Parathyroid adenoma (tissue), 2 donors: ENCODE data around the gene SMIM36.

ENCODE experiments used
- H2AFZ ChIP-seq: fragments of 300-600 bp; sonication (generic); one replicate; pipeline ENCODE4 v1.7.0; 2017; ENCODE audit warnings: antibody characterized with exemption, mild to moderate bottlenecking
- H3K27ac ChIP-seq: fragments of 300-600 bp; sonication (generic); one replicate; pipeline ENCODE4 v1.7.0; 2017
- H3K27me3 ChIP-seq: fragments of 300-600 bp; sonication (generic); one replicate; pipeline ENCODE4 v1.7.0; 2017; ENCODE audit warnings: low read length; ENCODE audit not compliant: control insufficient read depth, insufficient read depth
- H3K36me3 ChIP-seq: fragments of 300-600 bp; sonication (generic); one replicate; pipeline ENCODE4 v1.7.0; 2017; ENCODE audit warnings: low read length; ENCODE audit not compliant: control insufficient read depth, insufficient read depth
- H3K4me1 ChIP-seq: fragments of 300-600 bp; sonication (generic); one replicate; pipeline ENCODE4 v1.7.0; 2017; ENCODE audit warnings: control low read depth
- H3K4me2 ChIP-seq: fragments of 300-600 bp; sonication (generic); one replicate; pipeline ENCODE4 v1.7.0; 2017; ENCODE audit warnings: low read length
- H3K4me3 ChIP-seq: fragments of 300-600 bp; sonication (generic); one replicate; pipeline ENCODE4 v1.7.0; 2017; ENCODE audit warnings: low read depth, low read length
- H3K79me2 ChIP-seq: fragments of 300-600 bp; sonication (generic); one replicate; pipeline ENCODE4 v1.7.0; 2017; ENCODE audit warnings: control low read depth
- H3K9ac ChIP-seq: fragments of 300-600 bp; sonication (generic); one replicate; pipeline ENCODE4 v1.7.0; 2017; ENCODE audit warnings: mild to moderate bottlenecking
- H3K9me3 ChIP-seq: fragments of 300-600 bp; sonication (generic); one replicate; pipeline ENCODE4 v1.7.0; 2017; ENCODE audit warnings: low read length; ENCODE audit not compliant: control insufficient read depth
- TF ChIP-seq, protein P1 (sequence below): fragments of 300-600 bp; sonication (generic); IDR thresholded peaks from one replicate; pipeline ENCODE4 v1.7.0; 2017; ENCODE audit warnings: antibody characterized with exemption, mild to moderate bottlenecking
- donor health status: primary hyperparathyroidism.

SMIM36 gene

DNA sequence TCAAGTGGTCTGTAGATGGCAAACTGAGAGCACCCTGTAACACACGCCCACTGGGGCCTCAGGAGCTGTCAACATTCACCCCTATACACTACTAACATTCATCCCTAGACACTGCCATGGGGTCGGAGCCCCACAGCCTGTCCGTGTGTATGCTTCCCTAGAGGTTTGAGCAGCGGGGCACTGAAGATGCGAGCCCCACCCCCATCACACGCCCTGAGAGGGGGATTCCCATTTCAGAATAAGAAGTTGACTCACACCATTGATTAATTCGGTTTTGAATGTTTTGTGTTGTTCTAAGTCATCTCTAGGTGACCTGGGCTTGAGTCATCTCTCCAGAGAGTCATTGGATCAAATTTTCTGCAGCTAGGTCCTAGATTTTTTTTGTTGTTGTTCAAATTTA is 52.3 kb downstream of the SMIM36 start:
- H2AFZ ChIP-seq: no peak overlapping the region
- H3K9me3 ChIP-seq: no peaks in the 10 kb centered on the region
- no peak overlapping the region for H3K27ac ChIP-seq
- TF ChIP-seq, protein P1, sequence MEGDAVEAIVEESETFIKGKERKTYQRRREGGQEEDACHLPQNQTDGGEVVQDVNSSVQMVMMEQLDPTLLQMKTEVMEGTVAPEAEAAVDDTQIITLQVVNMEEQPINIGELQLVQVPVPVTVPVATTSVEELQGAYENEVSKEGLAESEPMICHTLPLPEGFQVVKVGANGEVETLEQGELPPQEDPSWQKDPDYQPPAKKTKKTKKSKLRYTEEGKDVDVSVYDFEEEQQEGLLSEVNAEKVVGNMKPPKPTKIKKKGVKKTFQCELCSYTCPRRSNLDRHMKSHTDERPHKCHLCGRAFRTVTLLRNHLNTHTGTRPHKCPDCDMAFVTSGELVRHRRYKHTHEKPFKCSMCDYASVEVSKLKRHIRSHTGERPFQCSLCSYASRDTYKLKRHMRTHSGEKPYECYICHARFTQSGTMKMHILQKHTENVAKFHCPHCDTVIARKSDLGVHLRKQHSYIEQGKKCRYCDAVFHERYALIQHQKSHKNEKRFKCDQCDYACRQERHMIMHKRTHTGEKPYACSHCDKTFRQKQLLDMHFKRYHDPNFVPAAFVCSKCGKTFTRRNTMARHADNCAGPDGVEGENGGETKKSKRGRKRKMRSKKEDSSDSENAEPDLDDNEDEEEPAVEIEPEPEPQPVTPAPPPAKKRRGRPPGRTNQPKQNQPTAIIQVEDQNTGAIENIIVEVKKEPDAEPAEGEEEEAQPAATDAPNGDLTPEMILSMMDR: no peak
- H3K79me2 ChIP-seq: no peaks in the 10 kb centered on the region
- H3K4me3 ChIP-seq: no peak overlapping the region
- H3K4me1 ChIP-seq: peaks cover 3% of the 10 kb centered on the region
- no peaks in the 10 kb centered on the region for H3K27me3 ChIP-seq
- no peaks in the 10 kb centered on the region for H3K36me3 ChIP-seq
- no peak overlapping the region for H3K4me2 ChIP-seq
- no peak overlapping the region for H3K9ac ChIP-seq

DNA sequence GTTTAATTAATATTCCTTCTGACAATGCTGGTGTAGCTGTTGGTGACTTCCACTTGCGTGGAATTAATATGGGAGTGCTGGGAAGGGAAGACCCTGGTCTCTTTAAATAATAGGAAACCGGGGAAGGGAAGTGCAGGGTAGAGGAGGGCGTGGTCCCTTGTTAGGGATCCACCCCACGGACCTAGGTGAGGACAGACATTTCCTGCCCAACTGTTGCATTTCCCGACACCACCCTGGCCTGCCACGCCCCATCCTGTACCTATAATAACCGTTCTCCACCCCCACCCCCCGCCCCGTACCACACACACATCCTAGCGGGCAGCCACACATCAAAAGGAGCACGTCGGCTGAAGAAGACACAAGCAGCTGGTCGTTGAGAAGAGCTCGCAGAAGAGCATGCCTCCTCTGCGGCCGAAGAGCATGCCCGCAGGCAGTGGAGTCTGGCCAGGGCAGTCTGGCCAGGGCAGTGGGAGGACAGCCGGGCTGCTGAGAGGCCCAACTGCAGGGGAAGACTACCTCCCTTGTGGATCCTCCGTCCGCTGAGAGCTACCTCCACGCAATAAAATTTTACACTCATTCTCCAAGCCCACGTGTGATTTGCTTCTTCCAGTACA is 52.9 kb downstream of the SMIM36 start:
- H3K9ac ChIP-seq: no peak overlapping the region
- TF ChIP-seq, protein P1: no peak
- no peaks in the 10 kb centered on the region for H3K36me3 ChIP-seq
- no peaks in the 10 kb centered on the region for H3K79me2 ChIP-seq
- H2AFZ ChIP-seq: no peak overlapping the region
- H3K27ac ChIP-seq: no peak overlapping the region
- H3K27me3 ChIP-seq: no peaks in the 10 kb centered on the region
- peaks cover 3% of the 10 kb centered on the region for H3K4me1 ChIP-seq
- H3K9me3 ChIP-seq: no peaks in the 10 kb centered on the region
- H3K4me2 ChIP-seq: no peak overlapping the region
- H3K4me3 ChIP-seq: no peak overlapping the region

DNA sequence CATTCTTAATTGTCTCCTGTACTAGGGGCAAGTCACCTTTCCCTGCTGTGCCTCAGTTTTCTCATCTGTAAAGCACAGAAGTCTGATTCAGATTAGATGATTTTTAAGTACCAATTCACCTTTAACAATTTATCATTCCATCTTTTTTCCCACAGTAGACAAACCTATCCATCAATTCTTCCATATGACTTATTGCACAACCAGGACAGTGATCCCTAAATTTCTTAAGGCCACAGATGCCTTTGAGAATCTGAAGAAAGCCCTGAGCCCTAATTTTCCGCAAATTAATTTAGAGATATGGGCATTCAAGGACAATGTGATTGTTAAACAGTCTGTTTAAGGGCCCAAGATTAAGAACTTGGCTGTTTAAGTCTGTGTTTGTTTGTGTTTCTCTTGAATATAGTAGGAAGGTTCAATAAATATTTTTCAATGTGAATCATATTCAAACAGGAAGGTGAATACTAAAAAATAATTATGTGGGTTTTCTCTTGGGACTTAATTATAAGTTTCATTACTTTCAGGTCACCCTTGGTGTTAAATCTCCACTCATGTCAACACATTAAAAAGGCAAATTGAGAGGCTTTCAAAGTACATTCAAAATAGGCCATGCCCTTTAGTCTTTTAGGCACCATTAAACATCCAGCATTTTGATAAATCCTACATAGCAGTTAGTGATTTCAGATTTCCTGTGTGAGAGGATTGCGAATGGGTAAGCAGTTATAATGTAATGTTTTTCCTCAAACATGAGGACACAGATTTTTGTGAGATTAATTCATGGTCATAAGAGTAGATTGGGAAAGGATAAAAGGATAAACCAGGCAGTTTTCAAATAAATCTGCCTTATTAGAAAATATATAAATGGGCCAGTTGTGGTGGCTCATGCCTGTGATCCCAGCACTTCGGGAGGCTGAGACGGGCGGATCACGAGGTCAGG is 54.7 kb downstream of the SMIM36 start:
- no peak overlapping the region for H3K27ac ChIP-seq
- no peak overlapping the region for H3K4me3 ChIP-seq
- no peak overlapping the region for H2AFZ ChIP-seq
- H3K27me3 ChIP-seq: no peaks in the 10 kb centered on the region
- no peaks in the 10 kb centered on the region for H3K79me2 ChIP-seq
- H3K9me3 ChIP-seq: no peaks in the 10 kb centered on the region
- TF ChIP-seq, protein P1: no peak
- no peak overlapping the region for H3K9ac ChIP-seq
- peaks cover 16% of the 10 kb centered on the region for H3K4me1 ChIP-seq
- H3K36me3 ChIP-seq: no peaks in the 10 kb centered on the region
- no peak overlapping the region for H3K4me2 ChIP-seq

DNA sequence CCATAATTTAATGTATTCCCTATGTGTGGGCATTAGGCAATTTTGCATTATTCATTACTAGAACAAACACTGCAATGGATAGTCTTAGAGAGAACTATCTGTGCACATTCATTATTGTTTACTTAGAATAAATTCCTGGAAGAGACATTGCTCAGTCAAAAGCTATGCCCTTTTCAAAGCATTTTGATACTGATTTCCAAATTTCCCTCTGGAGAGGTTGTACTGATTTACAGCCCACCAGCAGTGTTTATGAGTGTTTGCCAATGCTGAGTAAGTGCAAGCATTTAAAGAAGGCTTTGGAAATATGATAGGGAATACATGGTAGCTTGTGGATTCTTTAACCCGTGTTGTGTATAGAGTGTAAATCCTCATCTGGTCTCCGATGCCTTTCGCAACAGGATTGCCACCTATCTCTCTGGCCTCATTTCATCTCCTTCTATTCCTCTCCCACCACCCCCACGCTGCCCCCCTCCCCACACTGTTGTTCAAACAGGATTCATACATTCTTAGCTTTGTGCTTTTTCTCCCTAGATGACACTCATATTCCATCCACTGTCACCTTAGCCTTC is 56.3 kb downstream of the SMIM36 start:
- H3K4me1 ChIP-seq: peaks cover 25% of the 10 kb centered on the region

More for the DNA sequence above, 56.3 kb downstream of the SMIM36 start:
- no peaks in the 10 kb centered on the region for H3K79me2 ChIP-seq
- no peaks in the 10 kb centered on the region for H3K9me3 ChIP-seq
- H3K27ac ChIP-seq: no peak overlapping the region
- no peak overlapping the region for H3K4me3 ChIP-seq
- no peak overlapping the region for H3K4me2 ChIP-seq
- H3K27me3 ChIP-seq: no peaks in the 10 kb centered on the region
- TF ChIP-seq, protein P1: no peak
- H3K9ac ChIP-seq: no peak overlapping the region
- no peaks in the 10 kb centered on the region for H3K36me3 ChIP-seq
- H2AFZ ChIP-seq: no peak overlapping the region
